Measurements from ENCODE around the gene CADPS2. TPM values are rescaled to one million over a fixed set of nuclear protein-coding genes. Genes with fewer than 3 reads are reported as not detected.

The CADPS2 gene
- total and polyA plus RNA-seq, 7 donors, result 4.7 to 13.0 (median 9.5) TPM

GRCh38 chr7:122363144-122363543 is 523.1 kb downstream of the CADPS2 start:
- H3K27ac ChIP-seq, result no peak overlapping the region
- 90 to 95% methylated on average over 2 of the region's 2 CpGs for WGBS, 2 donors
- H3K4me3 ChIP-seq, result no peak overlapping the region
- no peaks in the 10 kb centered on the region for H3K9me3 ChIP-seq
- no peaks in the 10 kb centered on the region for H3K27me3 ChIP-seq
- no peaks in the 10 kb centered on the region for H3K36me3 ChIP-seq
- H3K4me1 ChIP-seq, result no peaks in the 10 kb centered on the region
- intact Hi-C loops (cut with DNase I), result no loop called here
- DNase-seq, result no peak
- TF ChIP-seq, protein P1, sequence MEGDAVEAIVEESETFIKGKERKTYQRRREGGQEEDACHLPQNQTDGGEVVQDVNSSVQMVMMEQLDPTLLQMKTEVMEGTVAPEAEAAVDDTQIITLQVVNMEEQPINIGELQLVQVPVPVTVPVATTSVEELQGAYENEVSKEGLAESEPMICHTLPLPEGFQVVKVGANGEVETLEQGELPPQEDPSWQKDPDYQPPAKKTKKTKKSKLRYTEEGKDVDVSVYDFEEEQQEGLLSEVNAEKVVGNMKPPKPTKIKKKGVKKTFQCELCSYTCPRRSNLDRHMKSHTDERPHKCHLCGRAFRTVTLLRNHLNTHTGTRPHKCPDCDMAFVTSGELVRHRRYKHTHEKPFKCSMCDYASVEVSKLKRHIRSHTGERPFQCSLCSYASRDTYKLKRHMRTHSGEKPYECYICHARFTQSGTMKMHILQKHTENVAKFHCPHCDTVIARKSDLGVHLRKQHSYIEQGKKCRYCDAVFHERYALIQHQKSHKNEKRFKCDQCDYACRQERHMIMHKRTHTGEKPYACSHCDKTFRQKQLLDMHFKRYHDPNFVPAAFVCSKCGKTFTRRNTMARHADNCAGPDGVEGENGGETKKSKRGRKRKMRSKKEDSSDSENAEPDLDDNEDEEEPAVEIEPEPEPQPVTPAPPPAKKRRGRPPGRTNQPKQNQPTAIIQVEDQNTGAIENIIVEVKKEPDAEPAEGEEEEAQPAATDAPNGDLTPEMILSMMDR (IDR thresholded peaks at IDR 0.05), result no peak
- no peak for TF ChIP-seq POLR2AphosphoS5 (IDR thresholded peaks at IDR 0.05)

- Histone ChIP-seq H3K4me1 (no peaks in the 10 kb centered on the region), H3K4me3 (no peak overlapping the region), H3K27me3 (no peaks in the 10 kb centered on the region), H3K9me3 (no peaks in the 10 kb centered on the region), H3K27ac (no peak overlapping the region), H3K36me3 (no peaks in the 10 kb centered on the region)
- intact Hi-C loops (cut with DNase I), result no loop called here
- TF ChIP-seq EP300 (IDR thresholded peaks at IDR 0.05) (no peak), POLR2AphosphoS5 (IDR thresholded peaks at IDR 0.05) (no peak), POLR2A (IDR thresholded peaks at IDR 0.05) (no peak)
- TF ChIP-seq, protein P1 (IDR thresholded peaks at IDR 0.05), result no peak
- WGBS, 2 donors, result 85 to 88% methylated on average over 3 of the region's 3 CpGs
- DNase-seq, result no peak
These were observed 523.8 kb downstream of the CADPS2 start for GRCh38 chr7:122362473-122362872.

DNA sequence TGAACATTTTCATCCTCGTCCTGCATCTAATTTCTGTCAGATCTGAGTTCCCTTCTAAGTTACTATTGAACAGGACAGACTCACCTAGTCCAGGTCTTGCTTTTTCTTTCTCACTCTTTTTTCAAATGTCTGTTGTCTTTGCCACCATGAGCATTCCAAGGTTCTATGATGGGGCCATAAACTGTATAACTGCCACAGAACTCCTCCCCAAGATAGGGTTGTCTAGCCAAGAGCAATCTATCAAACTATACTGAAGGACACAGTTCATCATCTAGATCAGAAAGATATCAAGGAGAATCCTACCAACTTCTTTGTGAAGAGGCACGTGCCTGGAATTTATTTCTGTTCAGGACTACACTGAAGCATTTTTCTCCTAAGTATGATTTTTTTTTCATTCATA is 531.6 kb downstream of the CADPS2 start:
- H3K4me3 ChIP-seq, result no peak overlapping the region
- no peaks in the 10 kb centered on the region for H3K27me3 ChIP-seq
- H3K36me3 ChIP-seq, result no peaks in the 10 kb centered on the region
- DNase-seq, result no peak
- 52 to 70% methylated on average over 2 of the region's 2 CpGs for WGBS, 2 donors
- intact Hi-C loops (cut with DNase I), result no loop called here
- H3K9me3 ChIP-seq, result no peaks in the 10 kb centered on the region
- H3K27ac ChIP-seq, result no peak overlapping the region
- TF ChIP-seq, protein P1 (IDR thresholded peaks at IDR 0.05), result no peak
- TF ChIP-seq POLR2A (IDR thresholded peaks at IDR 0.05), result no peak
- no peak for TF ChIP-seq POLR2AphosphoS5 (IDR thresholded peaks at IDR 0.05)
- TF ChIP-seq EP300 (IDR thresholded peaks at IDR 0.05), result no peak
- no peaks in the 10 kb centered on the region for H3K4me1 ChIP-seq

- WGBS, 2 donors, result 57 to 76% methylated on average over 3 of the region's 3 CpGs
- Histone ChIP-seq H3K4me1 (no peaks in the 10 kb centered on the region), H3K4me3 (no peak overlapping the region), H3K36me3 (no peaks in the 10 kb centered on the region), H3K27me3 (no peaks in the 10 kb centered on the region), H3K27ac (no peak overlapping the region), H3K9me3 (no peaks in the 10 kb centered on the region)
- DNase-seq, result no peak
- TF ChIP-seq POLR2A (IDR thresholded peaks at IDR 0.05) (no peak), EP300 (IDR thresholded peaks at IDR 0.05) (no peak), POLR2AphosphoS5 (IDR thresholded peaks at IDR 0.05) (no peak)
- TF ChIP-seq, protein P1 (IDR thresholded peaks at IDR 0.05), result no peak
- intact Hi-C loops (cut with DNase I), result no loop called here
These were observed 533.8 kb downstream of the CADPS2 start for GRCh38 chr7:122352454-122352853.

- Histone ChIP-seq H3K27me3 (no peaks in the 10 kb centered on the region), H3K27ac (no peak overlapping the region), H3K9me3 (no peaks in the 10 kb centered on the region), H3K36me3 (no peaks in the 10 kb centered on the region), H3K4me3 (no peak overlapping the region), H3K4me1 (no peaks in the 10 kb centered on the region)
- intact Hi-C loops (cut with DNase I), result no loop called here
- DNase-seq, result no peak
- no peak for TF ChIP-seq POLR2A (IDR thresholded peaks at IDR 0.05)
- TF ChIP-seq, protein P1 (IDR thresholded peaks at IDR 0.05), result no peak
- no peak for TF ChIP-seq POLR2AphosphoS5 (IDR thresholded peaks at IDR 0.05)
- TF ChIP-seq EP300 (IDR thresholded peaks at IDR 0.05), result no peak
- 86 to 91% methylated on average over 3 of the region's 3 CpGs for WGBS, 2 donors
These were observed 535.6 kb downstream of the CADPS2 start for GRCh38 chr7:122350701-122351100.
